ENCODE data around the gene THSD4.
"Not testable (repeated sequence)": the region's sequence is repeated elsewhere in the genome, so short reads cannot be mapped to it uniquely, and the experiment has no call there.

Gene THSD4

DNA sequence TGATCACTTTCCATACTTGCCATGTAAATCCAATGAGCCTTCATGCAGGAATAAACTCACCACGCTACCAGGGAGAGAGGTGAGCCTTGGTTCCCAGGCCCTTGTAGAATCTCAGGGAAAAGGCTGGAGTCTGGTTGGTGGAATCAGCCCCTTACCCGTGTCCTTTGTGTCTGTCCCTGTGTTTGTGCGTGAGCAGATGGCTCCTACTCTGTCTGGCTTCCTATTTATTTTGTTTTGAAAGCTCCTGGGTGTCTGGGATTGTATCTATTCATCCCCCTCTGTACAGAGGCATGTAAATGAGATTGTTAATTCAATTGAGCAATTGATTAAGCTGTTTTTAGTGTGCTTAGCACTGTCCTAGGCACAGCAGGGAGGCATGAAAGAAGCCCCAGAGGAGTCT is 278.1 kb downstream of the THSD4 start:
- no peak for DNase-seq

DNA sequence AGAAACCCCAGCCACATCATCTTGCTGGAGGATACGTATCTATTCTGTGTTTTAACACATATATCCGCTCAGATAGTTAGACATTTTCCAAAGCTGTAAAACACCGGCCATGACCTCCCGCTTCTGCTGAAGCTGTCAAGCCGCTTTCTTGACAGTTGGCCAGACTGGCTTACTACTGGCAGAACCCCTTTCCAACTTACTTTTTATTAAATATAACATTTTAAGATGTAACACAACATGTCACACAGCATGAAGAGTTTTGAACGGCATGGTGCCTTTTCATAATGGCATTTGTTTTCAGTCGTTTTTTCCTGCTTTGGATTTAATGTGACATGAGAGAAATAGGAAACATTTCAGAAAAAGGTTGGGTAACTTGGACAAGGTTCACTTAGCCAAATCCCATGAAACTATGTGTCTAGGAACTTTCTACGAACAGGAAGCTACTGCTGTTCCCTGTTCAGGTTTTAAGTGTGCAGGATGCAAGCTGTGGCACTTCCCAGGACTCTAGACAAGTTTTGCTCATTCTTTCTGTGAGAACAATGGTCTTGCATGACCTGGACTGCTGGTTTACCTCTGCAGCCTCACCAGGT is 281.4 kb downstream of the THSD4 start:
- no peak for DNase-seq

DNA sequence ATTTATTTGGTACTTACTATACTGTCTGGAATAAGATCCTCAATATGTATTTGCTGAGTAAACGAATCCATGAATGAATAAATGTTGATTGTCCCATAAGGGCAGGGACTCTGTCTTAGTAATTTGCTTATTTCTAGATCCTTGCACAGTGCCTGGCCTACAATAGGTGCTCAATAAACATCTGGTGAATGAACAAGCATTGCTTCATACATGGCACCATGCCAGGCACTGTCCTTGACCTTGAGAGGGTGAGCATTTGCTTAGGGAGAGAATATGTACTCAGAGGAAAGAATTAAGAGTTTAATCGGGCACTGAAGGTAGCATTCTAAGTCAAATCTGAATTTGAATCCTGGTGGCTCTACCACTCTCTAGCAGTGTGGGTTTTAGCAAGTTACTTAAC is 282.1 kb downstream of the THSD4 start:
- DNase-seq = no peak

DNA sequence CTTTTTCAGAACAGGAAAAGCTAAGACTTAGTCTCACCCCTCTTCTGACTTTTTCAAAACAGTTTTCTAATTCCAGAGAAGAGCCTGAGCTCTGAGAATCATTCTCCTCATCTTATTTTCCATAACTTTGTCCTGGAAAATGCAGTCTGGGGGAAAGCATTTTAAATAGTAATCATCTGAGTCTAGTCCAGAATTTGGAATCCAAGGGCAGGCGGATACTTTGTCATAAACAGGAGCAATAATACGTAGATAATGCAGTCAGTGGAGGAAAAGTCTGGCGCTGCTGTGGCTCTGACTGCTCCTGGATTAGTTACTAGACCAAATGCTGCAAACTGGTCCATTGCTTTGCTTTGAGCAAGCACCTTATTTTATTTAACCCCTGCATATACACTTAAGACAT is 285.0 kb downstream of the THSD4 start:
- no peak for DNase-seq

DNA sequence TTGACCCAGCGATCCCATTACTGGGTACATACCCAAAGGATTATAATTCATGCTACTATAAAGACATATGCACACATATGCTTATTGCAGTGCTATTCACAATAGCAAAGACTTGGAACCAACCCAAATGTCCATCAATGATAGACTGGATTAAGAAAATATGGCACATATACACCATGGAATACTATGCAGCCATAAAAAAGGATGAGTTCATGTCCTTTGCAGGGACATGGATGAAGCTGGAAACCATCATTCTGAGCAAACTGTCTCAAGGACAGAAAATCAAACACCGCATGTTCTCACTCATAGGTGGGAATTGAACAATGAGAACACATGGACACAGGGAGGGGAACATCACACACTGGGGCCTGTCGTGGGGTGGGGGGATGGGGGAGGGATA is 286.5 kb downstream of the THSD4 start:
- not testable (repeated sequence) for DNase-seq

DNA sequence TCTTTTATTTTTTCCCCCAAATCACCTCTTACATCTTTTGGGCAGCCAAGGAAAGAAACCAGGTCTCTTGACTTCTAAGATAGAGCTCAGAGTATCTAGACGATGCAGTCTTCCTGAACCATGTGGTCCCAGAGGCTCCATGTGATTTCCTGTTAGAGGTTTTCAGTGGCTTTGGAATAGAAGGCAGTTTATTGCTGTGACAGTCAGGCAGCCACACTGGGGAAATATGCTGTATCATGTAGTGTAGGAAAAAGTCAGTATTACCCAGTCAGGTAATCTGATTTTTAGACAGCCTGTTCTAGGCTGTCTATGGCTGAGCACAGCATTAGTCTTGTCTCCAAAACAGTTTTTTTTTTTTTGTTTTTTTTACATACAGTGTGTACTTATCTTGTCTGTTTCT is 294.3 kb downstream of the THSD4 start:
- DNase-seq = no peak

DNA sequence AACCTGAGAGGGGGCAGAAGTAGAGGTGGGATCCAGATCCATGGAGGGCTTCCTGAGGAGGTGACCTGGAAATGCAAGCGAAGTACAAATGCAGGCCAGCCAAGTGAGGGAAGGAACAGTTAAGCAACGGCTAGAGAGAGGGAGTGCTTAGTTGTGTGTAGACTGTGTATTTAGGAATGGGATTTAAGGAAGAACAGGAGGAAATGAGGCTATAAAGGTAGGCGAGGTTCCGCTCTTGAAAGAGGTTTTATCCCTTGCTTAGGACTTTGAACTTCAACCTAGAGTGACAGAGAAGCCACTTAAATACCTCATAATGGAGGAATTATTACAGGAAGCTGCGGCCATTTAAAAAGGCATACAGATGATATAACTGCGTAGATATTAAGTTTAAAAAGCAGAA is 295.1 kb downstream of the THSD4 start:
- DNase-seq = no peak

DNA sequence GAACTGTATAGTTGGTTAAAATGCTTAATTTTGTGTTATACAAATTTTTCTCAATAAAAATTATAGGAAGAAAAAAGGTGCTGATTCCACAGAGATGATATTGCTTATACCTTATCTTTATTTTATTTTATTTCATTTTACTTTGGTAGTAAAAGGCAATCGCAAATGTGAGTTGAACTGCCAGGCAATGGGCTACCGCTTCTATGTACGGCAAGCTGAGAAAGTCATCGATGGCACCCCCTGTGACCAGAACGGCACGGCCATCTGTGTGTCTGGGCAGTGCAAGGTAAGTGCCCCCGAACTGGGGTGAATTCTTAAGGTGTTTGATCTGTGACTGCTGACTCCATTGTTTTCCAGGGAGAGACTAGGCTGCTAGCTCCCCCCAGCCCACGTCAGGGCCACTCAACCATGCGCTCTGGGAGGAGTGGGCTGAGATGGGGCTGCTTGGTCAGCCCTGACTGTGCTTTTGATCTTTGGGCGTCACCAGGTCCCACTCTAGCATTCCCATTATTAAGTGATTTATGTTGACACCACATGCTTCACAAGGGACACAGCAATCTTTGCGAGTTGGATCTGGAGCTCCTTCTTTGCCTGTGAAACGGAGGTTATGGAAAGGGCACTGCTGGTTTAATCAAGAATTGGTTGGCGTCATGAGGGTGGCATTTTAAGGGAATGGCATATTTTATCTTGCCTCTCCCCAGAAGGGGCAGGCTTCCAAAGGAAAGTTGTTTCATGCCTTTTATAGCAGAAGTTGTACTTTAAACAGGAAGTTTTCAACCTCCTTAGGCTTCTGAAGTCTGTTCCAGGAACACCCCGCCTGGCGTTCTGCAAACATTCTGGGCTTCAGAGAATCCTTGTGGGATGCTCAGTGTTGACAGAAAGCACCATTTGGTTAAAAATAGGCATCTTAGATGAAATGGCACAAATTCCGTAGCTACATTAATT is 296.5 kb downstream of the THSD4 start:
- no peak for DNase-seq

DNA sequence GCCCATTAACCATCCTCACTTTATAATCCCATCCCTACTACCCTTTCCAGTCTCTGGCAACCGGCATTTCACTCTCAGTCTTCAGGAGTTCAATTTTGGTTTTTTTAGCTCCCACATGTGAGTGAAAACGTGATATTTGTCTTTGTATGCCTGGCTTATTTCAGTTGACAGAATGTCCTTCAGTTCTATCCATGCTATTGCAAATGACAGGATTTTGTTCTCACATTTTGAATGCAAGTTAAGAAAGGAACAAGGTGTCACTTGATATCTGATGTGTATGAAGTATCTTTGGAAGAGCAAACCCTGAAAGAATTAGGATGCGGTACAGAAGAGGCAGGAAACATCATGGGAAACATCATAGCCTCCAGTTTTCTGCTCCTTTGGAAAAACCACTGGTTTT is 298.1 kb downstream of the THSD4 start:
- no peak for DNase-seq

DNA sequence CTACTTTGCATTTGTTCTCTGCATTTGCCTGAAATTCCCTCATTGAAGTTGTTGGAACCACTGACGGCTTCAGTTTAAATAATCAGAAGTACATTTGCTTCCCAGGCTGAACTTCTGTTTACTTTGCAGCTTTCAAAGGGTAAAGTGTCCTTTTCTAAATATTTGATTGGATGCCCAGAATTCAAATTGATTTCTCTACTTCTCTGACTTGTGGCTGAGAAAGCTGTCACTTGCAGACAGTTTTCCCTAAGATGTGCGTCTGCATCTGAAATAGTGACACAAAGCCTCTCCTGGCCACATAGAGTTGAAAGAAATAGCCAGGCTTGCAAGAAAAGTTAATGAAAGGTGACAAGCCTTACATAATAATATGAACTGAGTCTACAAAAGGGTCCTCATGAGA is 299.6 kb downstream of the THSD4 start:
- no peak for DNase-seq

DNA sequence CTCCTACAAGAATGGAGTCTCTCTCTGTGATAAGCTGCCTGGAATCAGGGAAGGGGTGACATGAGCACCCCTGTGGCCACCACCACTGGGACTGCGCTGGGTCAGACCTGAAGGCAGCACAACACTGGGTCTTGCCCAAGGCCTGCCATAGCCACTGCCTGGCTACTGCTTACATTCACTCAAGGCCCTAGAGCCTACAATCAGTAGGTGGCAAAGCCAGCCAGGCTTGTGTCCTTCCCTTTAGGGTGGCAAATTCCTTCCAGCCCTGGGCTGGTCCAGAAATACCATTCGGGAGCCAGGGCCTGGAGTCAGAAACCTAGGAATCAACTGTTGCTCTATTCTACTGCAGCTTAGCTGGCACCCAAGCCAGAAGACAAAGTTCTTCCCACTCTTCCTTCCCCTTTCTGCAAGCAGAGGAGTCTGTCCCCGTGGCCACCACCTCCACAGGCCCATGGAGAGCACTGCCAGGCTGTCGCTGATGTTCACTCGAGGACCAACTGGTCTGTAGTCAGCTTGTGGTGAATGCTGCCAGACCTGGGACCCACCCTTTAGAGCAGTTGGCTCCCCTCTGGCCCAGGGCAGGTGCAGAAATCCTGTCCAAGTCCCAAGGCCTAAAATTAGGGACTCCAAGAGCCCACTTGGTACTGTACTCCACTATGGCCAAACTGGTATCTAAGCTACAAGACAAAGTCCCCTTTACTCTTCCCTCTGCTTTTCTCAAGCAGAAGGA is 307.4 kb downstream of the THSD4 start:
- DNase-seq = no peak

DNA sequence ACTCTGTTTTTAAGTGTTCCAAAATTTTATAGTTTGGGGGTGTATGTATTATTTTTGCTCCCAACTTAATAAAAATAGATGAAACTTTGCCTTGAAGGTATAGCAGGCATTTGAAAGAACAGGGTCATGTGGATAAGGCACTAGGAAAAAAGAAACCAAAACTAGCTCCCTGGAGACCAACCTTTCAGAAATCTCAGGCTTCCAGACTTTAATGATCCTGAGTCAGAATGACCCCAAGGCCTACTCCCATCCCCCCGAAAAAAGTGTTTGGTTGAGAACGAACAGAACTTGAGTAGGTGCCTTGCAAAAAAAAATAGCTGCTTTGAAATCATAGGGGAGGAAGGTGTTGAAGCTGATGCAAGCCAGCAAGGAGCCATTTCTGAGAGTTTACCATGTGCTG is 309.5 kb downstream of the THSD4 start:
- no peak for DNase-seq

DNA sequence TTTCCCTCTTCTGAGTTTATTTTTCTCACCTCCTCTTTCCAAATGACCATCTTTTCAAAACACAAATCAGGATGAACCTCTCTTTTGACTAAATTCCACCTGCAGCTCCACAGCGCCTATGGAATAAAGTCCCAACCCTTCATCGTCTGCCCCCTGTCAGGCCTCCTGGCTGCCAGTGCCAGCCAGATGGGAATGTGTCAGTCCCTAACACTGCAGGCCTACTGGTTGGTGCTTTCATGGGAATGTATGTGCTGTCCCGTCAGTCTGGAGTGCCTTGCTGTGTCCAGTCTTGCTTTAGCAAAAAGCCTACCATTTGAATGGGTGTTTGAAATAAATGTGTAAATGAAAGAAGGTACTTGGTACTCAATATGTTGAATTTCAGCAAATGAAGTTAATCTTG is 310.1 kb downstream of the THSD4 start:
- no peak for DNase-seq

DNA sequence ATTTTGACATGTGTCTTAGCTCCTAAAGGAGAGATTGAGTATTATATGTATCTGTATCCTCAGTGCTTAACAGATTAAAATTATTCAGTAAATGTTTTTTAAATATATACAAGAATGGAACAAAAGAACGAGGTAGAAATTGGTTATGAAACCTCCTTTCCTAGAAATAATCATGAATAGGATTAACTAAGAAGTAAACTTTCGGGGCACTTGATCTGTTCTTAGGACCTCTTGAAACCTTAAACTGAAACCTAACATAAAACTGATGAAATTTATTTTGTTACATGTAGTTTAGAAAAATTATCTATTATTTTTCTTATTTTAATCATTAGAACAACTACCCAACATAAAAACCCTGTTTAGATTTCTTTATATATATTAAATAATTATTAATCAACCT is 311.5 kb downstream of the THSD4 start:
- DNase-seq = no peak

DNA sequence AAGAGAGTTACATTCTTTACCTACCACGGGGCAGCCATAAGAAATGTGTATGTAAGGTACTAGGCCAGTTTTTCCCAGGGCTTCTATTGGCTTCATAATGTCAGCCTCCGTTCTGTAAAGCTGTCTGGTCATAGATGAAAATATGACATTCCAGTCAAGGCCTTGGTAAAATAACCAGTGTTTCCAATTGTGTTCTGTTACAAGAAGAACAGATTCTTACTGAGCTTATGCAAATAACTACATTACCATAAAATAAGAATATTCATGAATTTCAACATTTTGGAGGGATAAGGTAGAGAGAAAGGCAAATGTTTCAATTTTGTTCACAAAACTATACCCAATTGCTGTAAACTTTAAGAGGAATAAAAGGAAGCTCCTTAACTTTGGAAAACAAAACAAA is 315.5 kb downstream of the THSD4 start:
- DNase-seq = no peak

DNA sequence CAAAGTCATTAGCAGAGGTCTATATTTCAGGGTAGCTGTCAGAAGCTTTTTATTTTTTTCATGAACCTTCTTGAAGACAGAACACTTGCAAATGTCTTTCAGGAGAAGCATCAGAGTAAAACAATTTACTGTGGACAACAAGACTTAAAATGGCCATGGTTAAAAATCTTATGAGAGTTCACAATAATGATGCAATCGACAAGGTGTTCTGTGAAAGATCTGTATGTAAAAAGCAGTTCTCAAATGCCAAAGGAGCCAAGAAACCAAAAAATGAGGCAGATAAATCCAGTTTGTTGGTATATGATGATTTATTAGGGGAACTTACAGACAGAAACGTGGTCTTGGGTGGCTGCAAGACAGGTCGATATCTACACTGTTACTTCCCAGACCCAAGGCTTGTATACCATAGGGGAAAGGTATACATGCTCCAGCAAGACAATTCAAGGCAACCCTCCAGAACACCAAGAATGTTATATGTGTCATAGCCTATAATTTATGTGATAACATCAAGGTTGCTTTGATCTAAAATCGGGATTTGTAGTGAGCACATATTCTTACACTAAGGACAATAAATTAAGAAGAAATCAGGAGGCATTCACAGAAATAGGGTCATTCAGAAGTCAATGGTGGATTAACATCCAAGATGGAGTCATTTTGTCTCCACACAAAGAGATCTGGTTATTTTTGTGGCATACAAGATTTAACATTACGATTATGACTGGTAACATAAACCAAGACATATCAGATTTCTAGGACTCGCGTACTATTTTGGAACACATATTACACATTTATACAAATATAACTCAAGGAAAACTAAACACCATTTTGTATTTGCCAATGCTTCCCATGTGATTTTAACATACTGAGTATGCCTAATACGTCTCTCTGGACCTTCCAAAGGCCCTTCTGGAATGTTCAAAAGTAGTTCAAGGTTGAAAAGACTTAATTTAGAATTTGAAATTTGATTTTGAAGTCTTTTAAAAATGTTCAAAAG is 316.4 kb downstream of the THSD4 start:
- DNase-seq = no peak

DNA sequence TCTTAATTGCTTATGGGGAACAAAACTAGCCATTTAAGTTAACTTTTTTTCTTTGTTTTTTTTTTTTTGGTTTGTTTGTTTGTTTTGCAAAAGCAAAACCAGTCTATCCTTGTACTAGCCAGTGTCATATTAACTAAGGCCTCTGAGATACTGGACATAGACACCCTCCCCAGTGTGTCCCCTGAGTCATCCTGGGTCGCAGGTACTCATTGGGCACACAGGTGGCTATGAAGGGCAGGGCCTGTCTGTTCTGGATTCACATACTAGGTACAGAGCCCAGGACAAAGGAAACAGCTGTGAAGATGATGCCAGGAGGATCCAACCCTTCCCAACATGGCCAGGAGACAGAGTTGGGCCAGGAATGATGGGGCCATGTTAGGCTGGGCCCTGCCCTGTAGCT is 318.1 kb downstream of the THSD4 start:
- DNase-seq = no peak

DNA sequence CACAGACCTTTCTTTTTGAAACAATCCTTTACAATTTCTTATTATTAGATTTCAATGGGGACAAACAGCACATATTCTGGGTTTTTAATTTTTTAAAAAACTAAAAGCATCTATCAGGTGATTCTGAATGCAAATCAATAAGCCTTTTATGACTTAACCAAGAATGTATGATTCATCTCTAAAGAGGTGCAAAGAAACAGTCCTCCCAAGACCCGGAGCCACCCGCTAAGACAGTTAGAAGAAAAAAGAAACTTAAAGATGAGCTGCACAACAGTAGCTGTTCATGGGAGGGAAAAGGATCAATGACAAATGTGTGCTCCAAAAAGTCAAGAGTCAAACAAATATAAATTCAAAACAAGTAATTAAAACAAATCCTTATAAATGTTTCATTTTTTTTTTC is 319.5 kb downstream of the THSD4 start:
- DNase-seq = no peak

DNA sequence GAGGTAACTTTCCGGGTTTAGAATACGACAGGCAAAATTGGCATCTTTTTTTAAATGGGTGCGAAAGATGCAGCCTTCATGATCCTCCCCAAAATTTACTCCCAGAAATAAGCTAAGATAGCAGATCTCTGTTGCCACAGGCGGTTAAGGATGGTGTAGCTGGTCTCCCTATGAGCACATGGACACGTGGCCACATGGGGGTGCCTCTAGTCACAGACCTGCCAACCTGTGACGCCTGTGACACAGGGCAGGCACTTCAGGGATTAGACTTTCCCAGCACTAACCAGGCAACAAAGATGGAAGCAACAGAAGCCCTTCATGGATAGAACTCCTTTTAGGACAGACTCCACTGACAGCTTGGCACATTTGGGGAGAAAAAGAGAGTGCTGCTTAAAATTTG is 320.3 kb downstream of the THSD4 start:
- no peak for DNase-seq

DNA sequence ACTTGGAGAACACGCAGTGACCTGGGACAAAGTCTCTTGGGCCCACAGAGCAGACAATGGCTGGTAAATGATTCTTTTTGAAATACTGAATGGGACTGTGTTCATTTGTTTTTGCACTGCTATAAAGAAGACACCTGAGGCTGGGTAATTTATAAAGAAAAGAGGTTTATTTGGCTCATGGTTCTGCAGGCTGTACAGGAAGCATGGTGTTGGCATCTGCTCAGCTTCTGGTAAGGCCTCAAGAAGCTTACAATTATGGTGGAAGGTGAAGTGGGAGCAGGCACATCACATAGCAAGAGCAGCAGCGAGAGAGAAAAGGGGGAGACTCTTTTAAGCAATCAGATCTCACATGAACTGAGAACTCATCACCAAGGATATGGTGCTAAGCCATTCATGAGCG is 321.6 kb downstream of the THSD4 start:
- no peak for DNase-seq

DNA sequence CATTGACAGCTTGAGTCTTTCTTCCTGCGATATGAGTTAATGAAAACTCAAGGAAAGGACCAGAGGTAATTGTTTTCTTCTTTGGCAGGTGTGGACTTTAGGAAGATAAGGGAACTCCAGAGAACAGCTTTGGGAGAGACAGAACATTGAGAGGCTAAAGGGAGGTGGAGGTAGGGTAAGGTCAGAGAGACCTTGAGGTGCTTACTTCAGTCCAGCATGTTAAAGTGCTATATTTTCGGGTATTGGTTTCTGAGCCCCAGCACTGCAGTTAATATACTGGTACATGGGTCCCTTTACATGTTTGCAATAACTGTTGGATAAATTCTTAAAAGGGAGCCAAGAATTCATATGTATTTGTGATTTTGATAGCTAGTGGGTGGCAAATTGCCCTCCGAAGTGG is 322.1 kb downstream of the THSD4 start:
- no peak for DNase-seq

DNA sequence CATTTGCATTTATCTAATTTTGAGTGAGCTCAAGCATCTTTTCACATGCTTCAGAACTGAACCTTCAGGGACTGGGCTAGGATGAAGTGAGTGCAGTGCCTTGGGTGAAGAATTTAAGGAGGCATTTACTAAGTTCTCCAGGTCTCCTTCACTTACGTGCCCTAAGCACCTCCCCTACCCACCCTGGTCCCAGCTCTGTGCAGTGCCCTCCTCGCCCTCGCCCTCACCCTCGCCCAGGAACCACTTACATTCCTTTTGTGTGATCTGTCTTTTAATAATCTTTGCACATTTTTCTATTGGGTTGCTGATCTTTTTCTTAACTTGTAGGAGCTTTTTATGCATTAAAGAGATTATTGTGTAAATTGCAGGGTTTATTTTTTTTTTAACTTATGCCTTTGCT is 322.6 kb downstream of the THSD4 start:
- DNase-seq = no peak

DNA sequence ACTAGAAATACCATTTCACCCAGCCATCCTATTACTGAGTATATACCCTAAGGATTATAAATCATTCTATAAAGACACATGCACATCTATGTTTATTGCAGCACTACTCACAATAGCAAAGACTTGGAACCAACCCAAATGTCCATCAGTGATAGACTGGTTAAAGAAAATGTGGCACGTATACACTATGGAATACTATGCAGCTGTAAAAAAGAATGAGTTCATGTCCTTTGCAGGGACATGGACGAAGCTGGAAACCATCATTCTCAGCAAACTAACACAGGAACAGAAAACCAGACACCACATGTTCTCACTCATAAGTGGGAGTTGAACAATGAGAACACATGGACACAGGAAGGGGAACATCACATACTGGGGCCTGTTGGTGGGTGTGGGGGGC is 324.2 kb downstream of the THSD4 start:
- DNase-seq = not testable (repeated sequence)
